SH-SY5Y (cell line): ENCODE measurements around the gene EPB41L1.

Experiments used
- GATA2 ChIP-seq: IDR thresholded peaks from 2 replicates; pipeline ENCODE4 v1.6.1; 2011; ENCODE audit warnings: mild to moderate bottlenecking, low read depth, low read length
- GATA3 ChIP-seq: IDR thresholded peaks from 2 replicates; pipeline ENCODE4 v1.6.1; 2011; ENCODE audit warnings: low read depth, mild to moderate bottlenecking, low read length, moderate library complexity

Gene EPB41L1

DNA sequence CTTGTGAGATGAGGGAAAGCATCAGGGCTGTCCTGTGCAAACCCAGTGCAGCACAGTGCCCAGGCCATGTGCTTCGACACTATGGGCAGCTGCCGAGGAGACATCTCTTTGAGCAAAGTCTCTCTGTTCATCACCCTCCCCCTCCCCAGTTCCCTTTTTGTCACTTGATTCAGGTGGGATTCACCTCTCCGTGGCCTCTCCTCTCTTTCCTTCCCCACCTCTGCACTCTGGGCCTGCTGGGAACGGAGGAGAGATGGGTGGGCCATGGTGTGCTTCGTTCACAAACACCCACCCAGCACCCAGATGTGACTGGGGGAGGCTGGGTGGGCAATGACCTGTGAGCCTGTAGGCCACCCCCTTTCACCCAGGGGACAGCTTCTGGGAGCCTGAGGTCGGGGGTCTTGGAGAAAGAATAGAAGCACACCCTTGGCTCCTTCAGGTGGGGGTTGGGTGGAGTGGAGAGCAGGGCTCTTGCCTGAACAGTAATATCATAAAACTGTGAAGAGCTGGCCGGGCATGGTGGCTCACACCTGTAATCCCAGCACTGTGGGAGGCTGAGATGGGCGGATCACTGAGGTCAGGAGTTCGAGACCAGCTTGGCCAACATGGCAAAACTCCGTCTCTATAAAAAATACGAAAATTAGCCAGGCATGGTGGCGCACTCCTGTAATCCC lies 118.1 kb downstream of the EPB41L1 start:
- TF ChIP-seq GATA2 (no peak), GATA3 (no peak)

- TF ChIP-seq GATA3 (no peak), GATA2 (no peak)
These were observed 119.1 kb downstream of the EPB41L1 start for GRCh38 chr20:36273414-36274180.

DNA sequence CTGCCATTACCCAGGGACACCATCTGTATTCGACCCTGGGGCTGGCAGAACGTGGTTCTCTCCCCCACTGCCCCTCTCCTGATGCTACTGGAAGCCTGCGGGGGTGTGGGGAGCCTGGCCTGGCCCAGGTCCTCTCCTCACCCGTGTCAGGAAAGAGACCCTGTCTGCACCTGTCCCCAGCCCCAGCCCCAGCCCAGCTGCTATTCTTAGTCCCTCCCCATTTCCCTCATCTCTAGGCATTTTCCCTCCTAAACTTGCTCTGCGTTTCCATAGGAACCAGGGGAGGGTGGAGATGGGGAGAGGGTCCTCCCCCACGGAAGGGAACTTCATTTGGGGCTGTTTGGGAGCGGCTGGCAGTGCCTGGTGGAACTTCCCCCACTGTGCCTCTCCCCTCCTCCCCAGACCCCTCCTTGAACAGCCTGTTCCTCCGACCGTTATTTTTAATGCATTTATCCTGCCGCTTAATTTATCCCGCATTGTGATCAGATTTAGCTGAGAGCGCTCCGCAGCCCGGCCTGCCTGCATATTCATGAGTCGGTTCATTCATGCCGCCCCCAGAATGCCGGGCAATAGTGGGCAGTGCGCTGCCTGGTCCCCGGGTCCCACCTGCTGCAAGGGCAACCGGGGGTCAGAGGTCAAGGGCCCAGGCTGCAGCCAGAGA lies 119.8 kb downstream of the EPB41L1 start:
- no peak for TF ChIP-seq GATA3
- TF ChIP-seq GATA2, result no peak

DNA sequence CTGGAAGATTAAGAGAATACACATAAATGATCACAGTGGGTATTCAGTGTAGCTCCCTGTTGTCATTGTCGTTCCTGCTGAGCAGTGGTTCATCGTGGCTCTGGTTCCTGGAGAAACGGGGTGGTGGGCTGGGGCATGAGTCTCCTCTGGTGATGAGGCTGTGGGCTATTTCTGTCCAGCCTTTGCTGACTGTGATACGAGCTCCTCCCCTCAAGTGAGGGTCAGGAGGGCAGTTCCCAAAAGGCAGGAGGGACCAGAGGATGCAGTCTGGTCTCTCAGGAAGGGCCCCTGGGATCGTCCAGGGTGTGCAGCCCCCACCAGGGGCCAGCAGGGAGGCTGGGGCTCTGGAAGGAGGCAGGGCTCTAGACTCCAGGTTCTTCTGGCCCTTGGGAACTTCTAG lies 120.5 kb downstream of the EPB41L1 start:
- no peak for TF ChIP-seq GATA3
- TF ChIP-seq GATA2, result no peak

GRCh38 chr20:36275441-36276189 lies 121.1 kb downstream of the EPB41L1 start:
- TF ChIP-seq GATA2 (peak; percentile 54), GATA3 (no peak)

DNA sequence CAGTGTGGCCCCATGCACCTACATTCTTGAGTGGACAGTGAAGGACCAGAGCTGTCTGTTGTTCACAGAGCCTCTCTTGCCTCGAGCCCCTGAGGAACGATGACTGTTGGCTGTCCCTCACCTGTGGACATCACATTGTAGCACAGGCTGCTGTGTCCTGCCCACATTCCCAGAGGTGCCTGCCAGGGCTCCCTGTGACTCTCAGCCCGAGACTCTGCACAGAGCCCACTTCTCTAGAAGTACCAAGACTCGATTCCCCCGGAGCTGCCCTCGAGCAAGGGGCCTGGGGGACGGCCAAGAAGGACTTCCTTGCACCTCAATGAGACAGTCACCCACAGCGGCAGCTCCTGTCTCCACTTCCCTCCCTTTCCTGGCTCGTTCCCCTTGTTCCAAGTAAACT lies 123.0 kb downstream of the EPB41L1 start:
- TF ChIP-seq GATA2 (no peak), GATA3 (no peak)

GRCh38 chr20:36279362-36279761 lies 124.8 kb downstream of the EPB41L1 start:
- TF ChIP-seq GATA3 (no peak), GATA2 (no peak)

- TF ChIP-seq GATA2 (no peak), GATA3 (no peak)
These were observed 125.2 kb downstream of the EPB41L1 start for GRCh38 chr20:36279776-36280175.

- TF ChIP-seq GATA3 (no peak), GATA2 (no peak)
These were observed 127.3 kb downstream of the EPB41L1 start for GRCh38 chr20:36281785-36282380.
